Suprapubic skin (tissue), 3 donors: ENCODE results near the gene SPAG16.

Experiments used
- CTCF ChIP-seq, 2 donors: fragments of 200-600 bp in 1 of 2; fragments of 450-650 bp in 1 of 2; sonication (generic) in 1 of 2; IDR thresholded peaks; one replicate each; pipeline ENCODE4 v1.5.1; 2016 to 2019; ENCODE audit warnings: antibody characterized with exemption in 2 of 2, mild to moderate bottlenecking in 1 of 2, moderate library complexity in 1 of 2
- POLR2AphosphoS5 ChIP-seq, 3 donors: sonication (generic); formaldehyde crosslinking; IDR thresholded peaks; one replicate each; pipeline ENCODE4 v1.6.1; 2017; ENCODE audit warnings: antibody characterized with exemption in 3 of 3

- TF ChIP-seq CTCF (IDR thresholded peaks at IDR 0.05) (no peak), POLR2AphosphoS5 (IDR thresholded peaks at IDR 0.05) (no peak)
These were observed 40.8 kb upstream of the SPAG16 start for GRCh38 chr2:213243189-213244044.
